Measurements from ENCODE around the gene PDE6C.

GRCh38 chr10:93584445-93584844, 27.9 kb upstream of the PDE6C start:
- no peak for TF ChIP-seq CTCF (IDR thresholded peaks at IDR 0.05)
- no peak for TF ChIP-seq POLR2A (IDR thresholded peaks at IDR 0.05)
